HepG2 (cell line): Measurements from ENCODE around the gene CDC123. TPM values are rescaled to one million over a fixed set of nuclear protein-coding genes. Genes with fewer than 3 reads are reported as not detected.

Source experiments
- ATF7-NPFF ChIP-seq: sonication (generic); formaldehyde crosslinking; IDR thresholded peaks from 2 replicates; pipeline ENCODE4 v1.8.1; 2023; ENCODE audit warnings: mild to moderate bottlenecking, low read depth, missing genetic modification reagents, moderate library complexity
- ETV6 ChIP-seq: sonication (generic); formaldehyde crosslinking; conservative IDR thresholded peaks from 2 replicates; pipeline ENCODE4 v1.4.0; 2020; ENCODE audit warnings: missing genetic modification reagents
- HDAC6 ChIP-seq: fragments of 200-600 bp; sonication (generic); IDR thresholded peaks from 2 replicates; pipeline ENCODE4 v1.7.0; 2017; ENCODE audit warnings: mild to moderate bottlenecking, antibody characterized with exemption, low read length, low read depth
- MTA1 ChIP-seq: sonication (generic); formaldehyde crosslinking; IDR thresholded peaks from 2 replicates; pipeline ENCODE4 v1.4.0; 2020; ENCODE audit warnings: missing genetic modification reagents, mild to moderate bottlenecking, borderline replicate concordance
- RFX3 ChIP-seq: IDR thresholded peaks from 2 replicates; pipeline ENCODE4 v1.6.1; 2016; ENCODE audit warnings: missing biosample characterization, missing genetic modification reagents
- THAP11 ChIP-seq: IDR thresholded peaks from 2 replicates; pipeline ENCODE4 v1.6.1; 2016; ENCODE audit warnings: missing biosample characterization, missing genetic modification reagents
- ZNF121 ChIP-seq: sonication (generic); formaldehyde crosslinking; IDR thresholded peaks from 2 replicates; pipeline ENCODE4 v1.5.0; 2020; ENCODE audit warnings: mild to moderate bottlenecking, missing genetic modification reagents
- ZNF20 ChIP-seq: sonication (generic); formaldehyde crosslinking; IDR thresholded peaks from 2 replicates; pipeline ENCODE4 v1.4.0; 2020; ENCODE audit warnings: mild to moderate bottlenecking, moderate library complexity, missing genetic modification reagents
- ZNF563 ChIP-seq: sonication (generic); formaldehyde crosslinking; IDR thresholded peaks from 2 replicates; pipeline ENCODE4 v1.8.0; 2022; ENCODE audit warnings: mild to moderate bottlenecking, moderate library complexity, missing genetic modification reagents
- ZNF768 ChIP-seq: sonication (generic); formaldehyde crosslinking; IDR thresholded peaks from 2 replicates; pipeline ENCODE4 v1.4.0; 2020; ENCODE audit warnings: missing genetic modification reagents
- polyA plus RNA-seq, 8 experiments: library from polyadenylated mRNA; depleted of rRNA in 3 of 8; stranded (reverse) in 7 of 8; unstranded in 1 of 8; fragments of >200 nt; fragmentation: Illumina TruSeq in 4 of 8; extraction: Trizol in 4 of 8; gene quantifications; 2 replicates each; pipeline versions ENCODE4 v1.2.1 to v1.2.3, GENCODE V29; 2011 to 2016; ENCODE audit warnings: low read depth in 4 of 8, missing spikeins in 1 of 8, mixed read lengths in 1 of 8; ENCODE audit not compliant: insufficient read depth in 1 of 8
- total RNA-seq, 5 experiments: library from RNA; depleted of rRNA; stranded (reverse); fragments of >200 nt; fragmentation: Illumina TruSeq; extraction: Trizol; gene quantifications; 2 replicates each; pipeline ENCODE4 v1.2.3, GENCODE V29; 2016; ENCODE audit warnings: low read depth in 1 of 5
- TF ChIP-seq, protein P1 (sequence below), 2 experiments: IDR thresholded peaks; 2 replicates each; pipeline ENCODE4 v1.6.1; 2011 to 2012; ENCODE audit warnings: low read length in 2 of 2, borderline replicate concordance in 1 of 2, low read depth in 1 of 2, mild to moderate bottlenecking in 1 of 2, moderate library complexity in 1 of 2
- TF ChIP-seq, protein P2 (sequence below): sonication (generic); formaldehyde crosslinking; IDR thresholded peaks from 2 replicates; pipeline ENCODE4 v1.4.0; 2020; ENCODE audit warnings: missing genetic modification reagents, borderline replicate concordance
- TF ChIP-seq, protein P3 (sequence below): sonication (generic); formaldehyde crosslinking; IDR thresholded peaks from 2 replicates; pipeline ENCODE4 v1.5.1; 2020; ENCODE audit warnings: mild to moderate bottlenecking, missing genetic modification reagents, borderline replicate concordance

Gene CDC123
- total and polyA plus RNA-seq, 2 of the 13 experiments (the other 11 are each of a cell fraction or from before 2014, with no cell fraction given): 63.3 to 153 TPM

DNA sequence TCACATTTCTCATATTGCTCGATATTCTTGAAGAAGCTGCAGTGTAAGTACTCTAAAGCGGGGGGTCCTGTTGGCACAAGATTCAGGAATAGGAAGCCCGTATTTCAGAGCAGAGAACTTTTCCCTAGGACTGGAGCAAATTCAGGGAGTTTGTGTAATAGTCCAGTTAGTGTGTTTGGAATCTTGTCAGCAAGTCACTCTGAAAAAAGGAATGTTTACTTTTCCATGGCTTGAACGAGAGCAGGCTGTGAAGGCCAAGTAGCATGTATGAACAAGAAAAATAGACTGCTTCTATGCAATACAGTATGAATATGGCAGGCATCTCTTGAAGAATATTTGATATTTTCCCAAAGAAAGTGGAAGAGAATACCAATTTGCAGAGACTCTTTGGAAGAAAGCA is 39.8 kb downstream of the CDC123 start (continued):
- TF ChIP-seq, protein P1, sequence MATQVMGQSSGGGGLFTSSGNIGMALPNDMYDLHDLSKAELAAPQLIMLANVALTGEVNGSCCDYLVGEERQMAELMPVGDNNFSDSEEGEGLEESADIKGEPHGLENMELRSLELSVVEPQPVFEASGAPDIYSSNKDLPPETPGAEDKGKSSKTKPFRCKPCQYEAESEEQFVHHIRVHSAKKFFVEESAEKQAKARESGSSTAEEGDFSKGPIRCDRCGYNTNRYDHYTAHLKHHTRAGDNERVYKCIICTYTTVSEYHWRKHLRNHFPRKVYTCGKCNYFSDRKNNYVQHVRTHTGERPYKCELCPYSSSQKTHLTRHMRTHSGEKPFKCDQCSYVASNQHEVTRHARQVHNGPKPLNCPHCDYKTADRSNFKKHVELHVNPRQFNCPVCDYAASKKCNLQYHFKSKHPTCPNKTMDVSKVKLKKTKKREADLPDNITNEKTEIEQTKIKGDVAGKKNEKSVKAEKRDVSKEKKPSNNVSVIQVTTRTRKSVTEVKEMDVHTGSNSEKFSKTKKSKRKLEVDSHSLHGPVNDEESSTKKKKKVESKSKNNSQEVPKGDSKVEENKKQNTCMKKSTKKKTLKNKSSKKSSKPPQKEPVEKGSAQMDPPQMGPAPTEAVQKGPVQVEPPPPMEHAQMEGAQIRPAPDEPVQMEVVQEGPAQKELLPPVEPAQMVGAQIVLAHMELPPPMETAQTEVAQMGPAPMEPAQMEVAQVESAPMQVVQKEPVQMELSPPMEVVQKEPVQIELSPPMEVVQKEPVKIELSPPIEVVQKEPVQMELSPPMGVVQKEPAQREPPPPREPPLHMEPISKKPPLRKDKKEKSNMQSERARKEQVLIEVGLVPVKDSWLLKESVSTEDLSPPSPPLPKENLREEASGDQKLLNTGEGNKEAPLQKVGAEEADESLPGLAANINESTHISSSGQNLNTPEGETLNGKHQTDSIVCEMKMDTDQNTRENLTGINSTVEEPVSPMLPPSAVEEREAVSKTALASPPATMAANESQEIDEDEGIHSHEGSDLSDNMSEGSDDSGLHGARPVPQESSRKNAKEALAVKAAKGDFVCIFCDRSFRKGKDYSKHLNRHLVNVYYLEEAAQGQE (IDR thresholded peaks at IDR 0.05; ENCODE audit: borderline replicate concordance in 1 of 2, low read depth in 1 of 2, low read length in 2 of 2): no peak
- TF ChIP-seq MTA1 (no peak), ZNF20 (CRISPR knock-in tag) (no peak), ZNF768 (CRISPR knock-in tag) (no peak), THAP11 (CRISPR knock-in tag) (peak; percentile 33; the same call in 1 of the 2 replicates), ETV6 (no peak), ZNF563 (CRISPR knock-in tag) (no peak), RFX3 (CRISPR knock-in tag) (no peak), HDAC6 (no peak), ATF7-NPFF (no peak), ZNF121 (CRISPR knock-in tag) (no peak)
- TF ChIP-seq, protein P2, sequence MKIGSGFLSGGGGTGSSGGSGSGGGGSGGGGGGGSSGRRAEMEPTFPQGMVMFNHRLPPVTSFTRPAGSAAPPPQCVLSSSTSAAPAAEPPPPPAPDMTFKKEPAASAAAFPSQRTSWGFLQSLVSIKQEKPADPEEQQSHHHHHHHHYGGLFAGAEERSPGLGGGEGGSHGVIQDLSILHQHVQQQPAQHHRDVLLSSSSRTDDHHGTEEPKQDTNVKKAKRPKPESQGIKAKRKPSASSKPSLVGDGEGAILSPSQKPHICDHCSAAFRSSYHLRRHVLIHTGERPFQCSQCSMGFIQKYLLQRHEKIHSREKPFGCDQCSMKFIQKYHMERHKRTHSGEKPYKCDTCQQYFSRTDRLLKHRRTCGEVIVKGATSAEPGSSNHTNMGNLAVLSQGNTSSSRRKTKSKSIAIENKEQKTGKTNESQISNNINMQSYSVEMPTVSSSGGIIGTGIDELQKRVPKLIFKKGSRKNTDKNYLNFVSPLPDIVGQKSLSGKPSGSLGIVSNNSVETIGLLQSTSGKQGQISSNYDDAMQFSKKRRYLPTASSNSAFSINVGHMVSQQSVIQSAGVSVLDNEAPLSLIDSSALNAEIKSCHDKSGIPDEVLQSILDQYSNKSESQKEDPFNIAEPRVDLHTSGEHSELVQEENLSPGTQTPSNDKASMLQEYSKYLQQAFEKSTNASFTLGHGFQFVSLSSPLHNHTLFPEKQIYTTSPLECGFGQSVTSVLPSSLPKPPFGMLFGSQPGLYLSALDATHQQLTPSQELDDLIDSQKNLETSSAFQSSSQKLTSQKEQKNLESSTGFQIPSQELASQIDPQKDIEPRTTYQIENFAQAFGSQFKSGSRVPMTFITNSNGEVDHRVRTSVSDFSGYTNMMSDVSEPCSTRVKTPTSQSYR (CRISPR knock-in tag): no peak
- TF ChIP-seq, protein P3, sequence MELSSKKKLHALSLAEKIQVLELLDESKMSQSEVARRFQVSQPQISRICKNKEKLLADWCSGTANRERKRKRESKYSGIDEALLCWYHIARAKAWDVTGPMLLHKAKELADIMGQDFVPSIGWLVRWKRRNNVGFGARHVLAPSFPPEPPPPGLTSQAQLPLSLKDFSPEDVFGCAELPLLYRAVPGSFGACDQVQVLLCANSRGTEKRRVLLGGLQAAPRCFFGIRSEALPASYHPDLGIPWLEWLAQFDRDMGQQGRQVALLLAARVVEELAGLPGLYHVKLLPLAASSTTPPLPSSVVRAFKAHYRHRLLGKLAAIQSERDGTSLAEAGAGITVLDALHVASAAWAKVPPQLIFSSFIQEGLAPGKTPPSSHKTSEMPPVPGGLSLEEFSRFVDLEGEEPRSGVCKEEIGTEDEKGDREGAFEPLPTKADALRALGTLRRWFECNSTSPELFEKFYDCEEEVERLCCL (CRISPR knock-in tag): no peak
